NB4 (cell line): ENCODE data around the gene PCDHGA1.

Source experiments
- CTCF ChIP-seq: IDR thresholded peaks from one replicate; pipeline ENCODE4 v1.5.1; 2012; ENCODE audit warnings: low read depth, low read length
- POLR2A ChIP-seq: IDR thresholded peaks from 2 replicates; pipeline ENCODE4 v1.6.1; 2011; ENCODE audit warnings: mild to moderate bottlenecking; ENCODE audit not compliant: insufficient read length; ENCODE audit errors: extremely low read depth

- TF ChIP-seq POLR2A (no peak), CTCF (no peak)
Measured at GRCh38 chr5:141392429-141393198, 62.3 kb downstream of the PCDHGA1 start, which contains the start of gene PCDHGA8.
